ENCODE measurements around the gene XRCC3. TPM values are rescaled to one million over a fixed set of nuclear protein-coding genes. Genes with fewer than 3 reads are reported as not detected.
A peak's percentile ranks its signal among the peaks of the same experiment; 100 is the strongest.

The XRCC3 gene
- total and polyA plus RNA-seq, 2 experiments from 2014 or later = 20.4 to 72.9 TPM

DNA sequence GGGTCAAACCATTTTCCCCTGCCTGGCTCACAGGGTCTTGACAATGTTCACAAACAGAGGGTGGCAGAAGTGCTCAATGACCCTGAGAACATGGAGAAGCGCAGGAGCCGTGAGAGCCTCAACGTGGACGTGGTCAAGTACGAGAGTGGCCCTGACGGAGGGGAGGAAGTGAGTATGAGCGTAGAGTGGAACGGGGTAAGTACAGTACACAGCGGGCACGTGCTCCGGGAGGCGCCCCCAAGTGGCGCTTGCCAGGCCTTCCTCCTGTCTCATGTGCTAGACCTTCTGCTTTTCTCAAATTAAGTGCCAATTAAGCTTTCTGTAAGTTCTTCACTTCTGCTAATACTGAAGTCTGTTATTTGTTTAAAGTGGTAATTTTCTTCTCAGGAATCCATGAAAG, 35.9 kb downstream of the XRCC3 start:
- Histone ChIP-seq H3K9me2 (ENCODE audit: insufficient read depth) (no peaks in the 10 kb centered on the region), H3K4me3 (no peak overlapping the region), H3K27me3 (ENCODE audit: insufficient read depth) (no peaks in the 10 kb centered on the region), H3K27ac (ENCODE audit: low read depth) (no peak overlapping the region), H3K36me3 (ENCODE audit: insufficient read depth) (peaks cover 71% of the 10 kb centered on the region), H3K4me1 (ENCODE audit: insufficient read depth) (no peaks in the 10 kb centered on the region), H3F3A (replicated peaks; ENCODE audit: low read depth) (peaks cover 18% of the 10 kb centered on the region), H3K79me2 (replicated peaks; ENCODE audit: insufficient read depth) (0 out of 2 replicates have a peak, but pooled peaks cover 8% of the 10 kb centered on the region), H2AFZ (no peak overlapping the region), H4K20me1 (replicated peaks; ENCODE audit: insufficient read depth) (peaks cover 29% of the 10 kb centered on the region), H3K4me2 (no peak overlapping the region)
- TF ChIP-seq, protein P1, sequence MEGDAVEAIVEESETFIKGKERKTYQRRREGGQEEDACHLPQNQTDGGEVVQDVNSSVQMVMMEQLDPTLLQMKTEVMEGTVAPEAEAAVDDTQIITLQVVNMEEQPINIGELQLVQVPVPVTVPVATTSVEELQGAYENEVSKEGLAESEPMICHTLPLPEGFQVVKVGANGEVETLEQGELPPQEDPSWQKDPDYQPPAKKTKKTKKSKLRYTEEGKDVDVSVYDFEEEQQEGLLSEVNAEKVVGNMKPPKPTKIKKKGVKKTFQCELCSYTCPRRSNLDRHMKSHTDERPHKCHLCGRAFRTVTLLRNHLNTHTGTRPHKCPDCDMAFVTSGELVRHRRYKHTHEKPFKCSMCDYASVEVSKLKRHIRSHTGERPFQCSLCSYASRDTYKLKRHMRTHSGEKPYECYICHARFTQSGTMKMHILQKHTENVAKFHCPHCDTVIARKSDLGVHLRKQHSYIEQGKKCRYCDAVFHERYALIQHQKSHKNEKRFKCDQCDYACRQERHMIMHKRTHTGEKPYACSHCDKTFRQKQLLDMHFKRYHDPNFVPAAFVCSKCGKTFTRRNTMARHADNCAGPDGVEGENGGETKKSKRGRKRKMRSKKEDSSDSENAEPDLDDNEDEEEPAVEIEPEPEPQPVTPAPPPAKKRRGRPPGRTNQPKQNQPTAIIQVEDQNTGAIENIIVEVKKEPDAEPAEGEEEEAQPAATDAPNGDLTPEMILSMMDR (conservative IDR thresholded peaks at IDR 0.05; ENCODE audit: low read depth in 2 of 2) = peak; percentile 65 to 69
- no peak for TF ChIP-seq NANOG (IDR thresholded peaks at IDR 0.05; ENCODE audit: borderline replicate concordance)
- Mint-ChIP-seq H3K36me3 (ENCODE audit: low read depth) (peaks cover 73% of the 10 kb centered on the region), H3K4me1 (no peaks in the 10 kb centered on the region), H3K27me3 (ENCODE audit: insufficient read depth, low read depth, poor library complexity) (peaks cover 11% of the 10 kb centered on the region), H3K9me3 (no peaks in the 10 kb centered on the region; the same call in 2 of the 3 replicates), H3K4me3 (no peak overlapping the region), H3K27ac (no peak overlapping the region)
- ATAC-seq = peak; percentile 97
- peak; percentile 62 for DNase-seq (ENCODE audit: low spot score)

DNA sequence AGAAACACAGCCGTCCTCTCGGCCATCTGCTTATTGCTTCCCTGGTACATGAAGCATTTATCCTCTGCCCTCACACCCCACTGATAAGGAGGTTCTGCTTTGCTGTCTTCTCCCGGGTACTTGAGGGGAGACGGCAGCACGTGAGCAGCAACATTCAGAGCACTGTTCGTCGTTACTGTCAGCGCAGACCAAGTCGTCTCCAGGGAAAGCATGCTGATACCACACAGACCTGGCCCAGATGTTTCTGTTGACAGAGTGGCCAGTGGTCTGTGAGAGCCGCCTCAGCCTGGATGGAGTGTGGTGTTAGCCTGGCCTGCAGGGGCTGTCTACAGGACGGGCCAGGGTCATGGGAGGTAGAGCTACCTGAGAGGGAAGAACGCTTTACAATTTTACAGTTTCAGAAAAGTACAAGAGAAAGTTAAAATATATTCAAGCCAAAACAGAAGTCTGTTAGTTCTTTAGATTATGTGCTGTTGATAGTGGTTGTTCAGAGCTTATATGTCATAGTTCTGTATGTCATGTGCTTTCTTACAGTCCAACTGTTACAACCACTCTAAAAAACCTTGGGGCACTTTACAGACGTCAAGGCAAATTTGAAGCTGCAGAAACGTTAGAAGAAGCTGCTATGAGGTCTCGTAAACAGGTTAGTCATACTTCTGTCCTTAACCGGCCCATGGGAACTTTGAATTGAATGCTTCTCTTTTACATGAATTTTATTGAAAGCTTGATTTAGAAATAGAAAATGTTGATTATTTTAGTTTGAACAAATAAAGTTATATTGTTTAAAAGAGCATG, 38.2 kb downstream of the XRCC3 start:
- H3K27ac ChIP-seq (ENCODE audit: low read depth) = no peak overlapping the region
- no peaks in the 10 kb centered on the region for H3K4me1 ChIP-seq (ENCODE audit: insufficient read depth)
- H4K20me1 ChIP-seq (replicated peaks; ENCODE audit: insufficient read depth) = peaks cover 16% of the 10 kb centered on the region
- H3K36me3 Mint-ChIP-seq (ENCODE audit: low read depth) = peaks cover 78% of the 10 kb centered on the region
- H3K4me1 Mint-ChIP-seq = no peaks in the 10 kb centered on the region
- H2AFZ ChIP-seq = no peak overlapping the region
- H3K36me3 ChIP-seq (ENCODE audit: insufficient read depth) = peaks cover 81% of the 10 kb centered on the region
- peaks cover 2% of the 10 kb centered on the region for H3K27me3 Mint-ChIP-seq (ENCODE audit: insufficient read depth, low read depth, poor library complexity)
- no peaks in the 10 kb centered on the region for H3K9me2 ChIP-seq (ENCODE audit: insufficient read depth)
- H3K79me2 ChIP-seq (replicated peaks; ENCODE audit: insufficient read depth) = 0 out of 2 replicates have a peak, but pooled peaks cover 8% of the 10 kb centered on the region
- no peaks in the 10 kb centered on the region for H3K27me3 ChIP-seq (ENCODE audit: insufficient read depth)
- no peak overlapping the region for H3K4me3 Mint-ChIP-seq
- H3K4me2 ChIP-seq = no peak overlapping the region
- DNase-seq (ENCODE audit: low spot score) = no peak
- peaks cover 18% of the 10 kb centered on the region for H3F3A ChIP-seq (replicated peaks; ENCODE audit: low read depth)
- no peak for ATAC-seq
- no peaks in the 10 kb centered on the region; the same call in 2 of the 3 replicates for H3K9me3 Mint-ChIP-seq
- no peak overlapping the region for H3K27ac Mint-ChIP-seq
- H3K4me3 ChIP-seq = no peak overlapping the region
- no peak for TF ChIP-seq ZNF462 (CRISPR knock-in tag; IDR thresholded peaks at IDR 0.05)
- TF ChIP-seq, protein P2, sequence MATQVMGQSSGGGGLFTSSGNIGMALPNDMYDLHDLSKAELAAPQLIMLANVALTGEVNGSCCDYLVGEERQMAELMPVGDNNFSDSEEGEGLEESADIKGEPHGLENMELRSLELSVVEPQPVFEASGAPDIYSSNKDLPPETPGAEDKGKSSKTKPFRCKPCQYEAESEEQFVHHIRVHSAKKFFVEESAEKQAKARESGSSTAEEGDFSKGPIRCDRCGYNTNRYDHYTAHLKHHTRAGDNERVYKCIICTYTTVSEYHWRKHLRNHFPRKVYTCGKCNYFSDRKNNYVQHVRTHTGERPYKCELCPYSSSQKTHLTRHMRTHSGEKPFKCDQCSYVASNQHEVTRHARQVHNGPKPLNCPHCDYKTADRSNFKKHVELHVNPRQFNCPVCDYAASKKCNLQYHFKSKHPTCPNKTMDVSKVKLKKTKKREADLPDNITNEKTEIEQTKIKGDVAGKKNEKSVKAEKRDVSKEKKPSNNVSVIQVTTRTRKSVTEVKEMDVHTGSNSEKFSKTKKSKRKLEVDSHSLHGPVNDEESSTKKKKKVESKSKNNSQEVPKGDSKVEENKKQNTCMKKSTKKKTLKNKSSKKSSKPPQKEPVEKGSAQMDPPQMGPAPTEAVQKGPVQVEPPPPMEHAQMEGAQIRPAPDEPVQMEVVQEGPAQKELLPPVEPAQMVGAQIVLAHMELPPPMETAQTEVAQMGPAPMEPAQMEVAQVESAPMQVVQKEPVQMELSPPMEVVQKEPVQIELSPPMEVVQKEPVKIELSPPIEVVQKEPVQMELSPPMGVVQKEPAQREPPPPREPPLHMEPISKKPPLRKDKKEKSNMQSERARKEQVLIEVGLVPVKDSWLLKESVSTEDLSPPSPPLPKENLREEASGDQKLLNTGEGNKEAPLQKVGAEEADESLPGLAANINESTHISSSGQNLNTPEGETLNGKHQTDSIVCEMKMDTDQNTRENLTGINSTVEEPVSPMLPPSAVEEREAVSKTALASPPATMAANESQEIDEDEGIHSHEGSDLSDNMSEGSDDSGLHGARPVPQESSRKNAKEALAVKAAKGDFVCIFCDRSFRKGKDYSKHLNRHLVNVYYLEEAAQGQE (IDR thresholded peaks at IDR 0.05; ENCODE audit: unreplicated experiment) = no peak
- TF ChIP-seq, protein P1 (conservative IDR thresholded peaks at IDR 0.05; ENCODE audit: low read depth in 2 of 2) = no peak
- TF ChIP-seq CREB1 (CRISPR knock-in tag; IDR thresholded peaks at IDR 0.05; ENCODE audit: low read depth) = no peak

Data from GM23338 (cell line).